Limb (tissue), 2 donors: Measurements from ENCODE around the gene ZNF132.
A peak's percentile ranks its signal among the peaks of the same experiment; 100 is the strongest.

Experiments
- DNase-seq, 2 donors: peaks; one replicate each; pipeline ENCODE4 v3.0.0-alpha.2; 2016; ENCODE audit errors: extremely low spot score in 2 of 2

Gene ZNF132

DNA sequence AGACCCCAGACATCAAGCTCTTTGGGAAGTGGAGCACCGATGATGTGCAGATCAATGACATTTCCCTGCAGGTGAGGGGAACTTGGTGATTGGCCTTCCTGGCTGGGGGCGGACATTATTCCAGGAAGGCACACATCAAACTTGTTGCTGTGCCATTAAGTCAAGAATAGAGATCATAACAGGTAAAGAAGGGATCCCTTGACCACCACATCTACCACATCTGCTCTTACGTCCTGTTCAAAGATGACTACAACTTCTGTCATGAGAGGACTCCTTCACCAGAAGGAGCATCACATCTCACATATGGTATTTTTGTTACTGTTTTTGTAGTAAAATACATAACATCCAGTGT lies 51.8 kb downstream of the ZNF132 start:
- no peak for DNase-seq

DNA sequence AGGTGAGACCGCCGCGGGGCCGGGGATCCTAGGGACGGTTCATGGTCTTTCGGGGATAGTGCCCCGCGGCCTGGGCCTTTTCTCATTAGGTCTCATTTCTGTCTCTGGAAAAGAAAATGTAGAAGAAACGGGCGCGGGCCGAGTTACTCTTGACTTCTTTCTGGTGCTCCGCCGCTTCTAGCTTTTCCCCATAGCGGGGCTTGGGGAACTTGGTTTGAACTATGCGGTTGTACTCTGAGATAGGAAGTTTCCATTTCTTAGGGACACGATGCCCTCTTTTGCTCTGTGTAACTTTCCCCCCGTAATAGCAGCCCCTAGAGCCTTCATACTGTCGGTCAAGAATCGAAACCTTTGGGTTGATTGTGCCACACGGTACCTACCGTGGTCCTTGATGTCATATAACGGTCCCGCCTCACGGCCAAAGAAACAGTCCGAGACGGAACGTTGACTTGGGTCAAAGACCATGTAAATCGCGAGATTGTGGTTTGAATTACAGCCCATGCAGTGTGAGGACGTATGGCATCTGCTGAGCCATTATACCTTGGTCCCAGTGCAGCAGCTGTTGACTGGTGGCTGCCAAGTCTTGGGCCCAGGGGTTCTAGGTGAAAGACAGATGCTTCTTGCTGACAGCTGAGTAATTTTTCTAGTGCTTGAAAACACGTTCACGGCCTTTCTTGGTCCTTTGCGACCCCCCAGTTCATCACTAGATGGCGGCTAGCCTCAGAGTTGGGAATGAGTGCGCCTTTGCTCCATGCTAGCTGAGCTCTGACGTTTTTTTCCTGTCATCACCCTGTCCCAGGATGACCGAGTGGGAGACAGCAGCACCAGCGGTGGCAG lies 52.4 kb downstream of the ZNF132 start:
- no peak for DNase-seq

DNA sequence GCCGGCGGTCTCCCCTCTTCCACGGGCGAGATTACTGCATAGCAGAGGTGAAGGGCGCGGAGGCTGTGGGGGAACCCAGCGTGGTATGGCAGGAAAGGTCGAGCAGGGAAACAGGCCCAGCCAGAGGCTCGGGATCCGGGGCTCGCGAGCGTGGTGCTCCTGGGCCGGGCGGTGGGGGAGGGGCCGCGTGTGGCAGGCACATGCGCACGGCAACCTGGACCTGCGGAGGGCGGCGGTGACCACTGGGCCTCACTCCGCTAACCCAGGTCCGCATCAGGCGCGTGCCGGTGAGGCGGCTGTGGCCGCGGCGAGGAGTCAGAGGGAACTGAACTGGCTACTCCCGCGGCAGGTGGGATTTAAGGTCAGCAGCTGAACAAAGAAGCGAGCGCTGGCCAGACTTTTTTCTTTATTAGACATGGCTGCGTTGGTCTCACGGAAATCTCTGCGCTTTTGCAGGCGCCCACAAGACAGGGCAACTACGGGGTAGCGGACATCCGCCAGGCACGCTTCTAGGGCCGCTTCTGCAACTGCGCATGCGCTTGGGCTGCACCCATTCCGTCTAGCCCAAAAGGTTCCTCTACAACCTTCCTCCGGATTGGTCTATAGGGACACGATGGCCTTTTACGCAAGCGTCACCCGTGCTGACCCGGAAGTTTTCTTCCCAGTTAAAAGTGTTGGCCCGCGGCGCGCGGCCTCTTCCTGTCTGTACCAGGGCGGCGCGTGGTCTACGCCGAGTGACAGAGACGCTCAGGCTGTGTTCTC lies 53.2 kb downstream of the ZNF132 start, which contains the start of gene RPS5:
Gene RPS5, plus strand, starts transcription at position 694 of the 762 bp plus-strand sequence. CDS start 869 bp downstream, outside the sequence.
- peak; percentile 94 to 99 for DNase-seq

DNA sequence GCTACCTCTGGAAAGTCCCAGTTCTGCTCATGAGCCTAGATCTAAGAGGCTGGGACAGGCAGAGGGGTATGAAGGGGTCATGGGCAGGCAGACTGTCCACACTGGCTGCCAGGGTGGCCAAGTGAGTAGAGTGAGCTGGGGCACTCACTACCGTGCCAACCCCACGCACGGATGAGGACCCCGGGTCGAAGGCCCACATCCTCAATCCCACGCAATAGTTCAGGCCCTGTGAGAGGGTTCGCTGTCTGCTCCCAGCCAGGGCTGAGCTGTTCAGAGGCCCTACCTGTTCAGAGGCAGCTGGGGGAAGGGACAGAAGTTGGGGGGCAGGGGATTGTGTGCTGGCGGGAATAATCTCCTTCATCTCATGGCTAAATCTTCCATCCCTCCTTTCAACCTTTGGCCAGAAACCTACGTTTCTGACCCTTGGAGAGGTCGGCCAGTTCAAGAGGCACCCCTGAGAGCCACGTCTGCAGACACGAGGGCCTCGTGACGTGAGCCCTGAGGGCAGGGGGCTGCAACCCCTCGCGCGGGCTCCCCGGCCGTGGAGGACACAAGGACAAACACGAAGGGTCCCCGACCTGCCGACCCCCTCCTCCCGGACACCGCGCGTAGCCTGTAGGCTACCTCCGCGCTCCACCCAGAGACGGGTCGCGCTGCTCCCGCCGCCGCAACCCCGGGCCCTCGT lies 53.9 kb downstream of the ZNF132 start:
- no peak for DNase-seq

DNA sequence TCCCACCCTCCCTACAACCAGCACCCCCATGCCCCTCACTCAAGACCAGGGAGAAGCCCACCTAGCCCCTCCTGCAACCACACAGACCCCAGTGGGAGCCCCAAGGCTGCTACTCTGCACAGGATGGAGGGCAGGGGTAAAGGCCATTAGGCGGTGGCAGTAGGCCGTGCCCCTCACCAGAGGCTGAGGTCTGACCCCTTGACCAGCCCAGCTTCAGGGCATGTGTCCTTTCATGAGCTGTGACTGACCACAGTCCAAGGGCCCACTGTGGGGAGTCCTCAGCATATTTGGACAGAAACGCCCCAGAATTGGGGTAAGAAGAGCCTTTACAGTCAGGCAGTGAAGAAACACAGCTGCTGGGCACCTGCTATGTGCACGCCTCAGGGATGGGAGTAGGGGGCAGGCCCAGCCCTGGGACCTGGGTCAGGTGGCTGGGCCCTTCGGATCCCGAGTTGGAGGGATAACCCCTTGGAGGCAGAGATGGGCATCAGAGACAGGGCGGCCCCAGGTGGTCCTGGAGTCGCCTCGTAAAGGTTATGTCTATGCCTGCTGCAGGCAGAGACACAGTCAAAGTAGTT lies 54.6 kb downstream of the ZNF132 start:
- DNase-seq: no peak

DNA sequence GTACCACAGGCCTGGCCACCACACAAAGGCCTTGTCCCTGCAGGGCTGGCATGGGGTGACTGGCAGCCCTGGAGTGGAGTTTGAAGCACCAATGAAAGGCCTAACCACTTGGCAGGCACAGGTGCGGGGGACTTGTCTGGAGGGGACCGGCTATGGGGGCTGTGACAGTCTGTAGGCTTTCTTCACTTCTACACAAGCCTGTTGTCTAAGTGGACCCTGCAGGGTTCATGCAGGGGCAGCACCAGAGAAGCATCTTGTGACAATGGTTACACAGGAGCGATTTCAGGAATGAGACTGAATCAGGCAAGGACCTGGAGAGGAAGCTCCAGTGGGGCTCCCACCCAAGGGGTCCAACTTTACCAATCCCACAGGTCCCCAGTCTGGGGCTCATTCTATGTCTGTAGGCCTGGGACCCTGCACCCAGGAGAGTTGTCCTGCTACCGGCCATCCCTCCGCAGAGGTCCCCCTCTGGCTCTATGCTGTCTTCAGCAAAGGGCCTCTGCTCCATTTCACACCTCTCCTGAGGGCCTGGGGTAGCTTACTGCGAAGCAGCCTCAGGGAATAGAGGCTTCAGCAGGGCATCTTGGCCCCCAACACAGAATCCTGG lies 56.9 kb downstream of the ZNF132 start:
- DNase-seq: no peak
